ENCODE results near the gene FCMR.

The FCMR gene

GRCh38 chr1:206923009-206923960, 1.5 kb upstream of the FCMR start:
- DNase-seq = peak; percentile 57

- no peak for DNase-seq
Measured at GRCh38 chr1:206922524-206922923, 783 bp upstream of the FCMR start.

GRCh38 chr1:206918076-206918475, 3.7 kb downstream of the FCMR start:
- DNase-seq = no peak

- DNase-seq = no peak
Measured at GRCh38 chr1:206916000-206916709, 5.6 kb downstream of the FCMR start.

GRCh38 chr1:206915030-206915735, 6.6 kb downstream of the FCMR start:
- no peak for DNase-seq

- no peak for DNase-seq
Measured at GRCh38 chr1:206913766-206914537, 7.8 kb downstream of the FCMR start.

- peak; percentile 59 for DNase-seq
Measured at GRCh38 chr1:206912445-206913095, 9.2 kb downstream of the FCMR start.

- no peak for DNase-seq
Measured at GRCh38 chr1:206911064-206911663, 10.6 kb downstream of the FCMR start.

GRCh38 chr1:206909883-206910318, 11.8 kb downstream of the FCMR start:
- no peak for DNase-seq

- no peak for DNase-seq
Measured at GRCh38 chr1:206909161-206909882, 12.4 kb downstream of the FCMR start.

GRCh38 chr1:206908038-206908437, 13.7 kb downstream of the FCMR start:
- DNase-seq = no peak

- no peak for DNase-seq
Measured at GRCh38 chr1:206907304-206907991, 14.3 kb downstream of the FCMR start.

GRCh38 chr1:206905295-206906164, 16.2 kb downstream of the FCMR start:
- DNase-seq = no peak

GRCh38 chr1:206904423-206905142, 17.2 kb downstream of the FCMR start:
- no peak for DNase-seq

GRCh38 chr1:206903687-206904086, 18.1 kb downstream of the FCMR start:
- DNase-seq = no peak

- no peak for DNase-seq
Measured at GRCh38 chr1:206902702-206903101, 19.0 kb downstream of the FCMR start.

GRCh38 chr1:206901944-206902343, 19.8 kb downstream of the FCMR start:
- no peak for DNase-seq

GRCh38 chr1:206900149-206900548, 21.6 kb downstream of the FCMR start:
- no peak for DNase-seq

Data from activated CD4-positive, CD25-positive, alpha-beta regulatory T cell treated with anti-CD3 and anti-CD28 coated beads, Interleukin-2, amount 50 U/mL, for 72 hours (primary cell).